Stimulated activated CD4-positive, alpha-beta T cell treated with anti-CD3 and anti-CD28 coated beads, Interleukin-2, amount 100 ng/mL, for 4 hours (primary cell): ENCODE data around the gene WDR88.
"Not testable (repeated sequence)": the region's sequence is repeated elsewhere in the genome, so short reads cannot be mapped to it uniquely, and the experiment has no call there.

ENCODE experiments used
- DNase-seq: peaks from one replicate; pipeline ENCODE4 v3.0.0-alpha.2; 2020; ENCODE audit warnings: low read depth

The WDR88 gene

DNA sequence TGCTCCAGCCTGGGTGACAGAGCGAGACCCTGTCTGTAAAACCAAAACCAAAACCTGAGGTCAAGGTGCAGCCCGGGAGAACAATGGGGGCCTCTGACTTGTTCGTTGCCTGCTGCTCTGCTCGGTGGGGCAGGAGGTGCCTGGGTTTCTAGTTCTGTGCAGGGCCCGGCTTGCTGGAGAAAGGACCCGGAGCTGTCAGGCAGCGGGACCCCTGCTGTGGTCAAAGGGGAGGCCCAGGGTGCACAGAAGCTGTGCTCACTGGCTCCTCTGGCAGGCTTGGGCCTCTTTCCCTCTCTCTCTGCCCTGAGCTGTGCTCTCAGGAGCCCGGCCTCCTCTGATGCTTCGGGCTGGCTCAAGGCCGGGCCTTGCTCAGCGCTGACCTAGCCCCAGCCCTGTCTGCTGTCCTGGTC is 65.7 kb downstream of the WDR88 start:
- no peak for DNase-seq

DNA sequence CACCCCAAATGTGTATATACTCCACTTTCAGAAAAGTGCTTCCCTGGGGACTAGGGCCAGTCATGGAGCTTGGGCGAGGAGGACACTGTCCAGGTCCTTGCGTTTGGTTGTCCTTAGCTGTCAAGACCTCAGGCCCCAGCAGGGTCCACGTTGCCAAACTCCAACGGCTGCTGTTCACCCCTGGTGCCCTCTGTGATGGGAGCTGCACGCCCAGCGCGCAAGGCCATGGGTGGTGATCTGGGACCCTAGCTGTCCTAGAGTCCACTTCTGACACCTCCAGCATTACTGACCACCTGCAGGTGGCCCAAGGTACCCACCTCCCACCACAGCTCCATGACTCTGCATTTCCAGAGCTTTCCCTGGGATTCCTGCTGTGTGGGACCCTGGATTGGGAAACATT is 66.3 kb downstream of the WDR88 start:
- no peak for DNase-seq

DNA sequence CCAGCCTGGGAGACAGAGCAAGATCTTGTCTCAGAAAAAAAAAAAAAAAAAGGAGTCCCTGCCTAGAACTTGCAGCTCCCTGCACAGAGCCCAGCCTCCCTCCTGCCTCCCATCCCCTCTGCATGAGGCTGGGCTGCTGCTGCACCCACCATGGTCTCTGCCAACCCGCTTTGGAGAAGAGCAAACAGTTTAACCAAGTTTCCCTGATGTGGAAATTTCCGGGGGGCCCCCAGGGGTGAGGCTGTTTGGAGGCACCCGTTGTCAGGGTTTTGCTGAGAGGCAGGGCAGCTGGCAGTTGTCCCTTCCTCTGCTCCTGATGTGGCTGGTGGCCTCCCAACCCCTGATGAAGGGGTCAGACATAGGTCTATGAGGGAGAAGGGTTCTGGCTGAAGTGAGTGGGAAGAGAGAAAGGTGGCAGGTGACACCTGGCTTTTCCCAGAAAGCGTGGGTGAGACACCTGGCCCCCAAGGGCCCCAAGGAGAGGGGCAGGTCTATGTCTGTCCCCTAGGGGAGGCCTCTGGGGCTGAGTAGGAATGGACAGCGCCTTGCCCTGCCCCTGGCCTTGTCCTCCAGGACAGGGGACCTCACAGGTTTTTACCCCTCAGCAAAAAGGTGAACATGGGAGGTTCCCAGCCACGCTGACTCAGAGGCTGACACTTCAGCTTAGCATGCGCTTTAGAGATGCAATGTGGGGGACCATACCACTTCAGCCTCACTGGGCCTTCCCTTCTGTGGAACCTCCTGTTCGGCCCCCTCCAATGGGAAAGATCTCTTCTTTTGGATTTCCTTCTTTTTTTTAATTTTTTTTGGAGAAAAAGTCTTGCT is 67.7 kb downstream of the WDR88 start:
- DNase-seq: no peak

DNA sequence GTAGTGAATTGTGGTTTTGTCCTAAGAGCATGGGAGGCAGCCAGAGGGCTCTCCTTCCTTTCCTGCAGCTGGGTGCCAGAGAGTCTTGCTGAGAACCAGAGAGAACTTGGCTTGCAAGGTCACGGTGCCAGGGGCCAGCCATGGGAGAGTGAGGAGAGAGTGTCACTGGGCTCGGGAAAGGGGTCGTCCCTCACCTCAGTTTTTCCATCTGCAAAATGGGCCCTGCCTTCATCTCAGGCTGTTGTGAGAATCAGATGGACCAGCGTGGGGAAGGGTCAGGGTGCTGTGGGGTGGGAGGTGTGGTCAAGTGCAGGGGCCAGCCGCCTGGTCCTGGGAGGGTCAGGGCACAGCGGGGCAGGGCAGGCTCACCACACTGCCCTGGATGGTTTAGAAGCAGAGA is 69.6 kb downstream of the WDR88 start:
- no peak for DNase-seq

DNA sequence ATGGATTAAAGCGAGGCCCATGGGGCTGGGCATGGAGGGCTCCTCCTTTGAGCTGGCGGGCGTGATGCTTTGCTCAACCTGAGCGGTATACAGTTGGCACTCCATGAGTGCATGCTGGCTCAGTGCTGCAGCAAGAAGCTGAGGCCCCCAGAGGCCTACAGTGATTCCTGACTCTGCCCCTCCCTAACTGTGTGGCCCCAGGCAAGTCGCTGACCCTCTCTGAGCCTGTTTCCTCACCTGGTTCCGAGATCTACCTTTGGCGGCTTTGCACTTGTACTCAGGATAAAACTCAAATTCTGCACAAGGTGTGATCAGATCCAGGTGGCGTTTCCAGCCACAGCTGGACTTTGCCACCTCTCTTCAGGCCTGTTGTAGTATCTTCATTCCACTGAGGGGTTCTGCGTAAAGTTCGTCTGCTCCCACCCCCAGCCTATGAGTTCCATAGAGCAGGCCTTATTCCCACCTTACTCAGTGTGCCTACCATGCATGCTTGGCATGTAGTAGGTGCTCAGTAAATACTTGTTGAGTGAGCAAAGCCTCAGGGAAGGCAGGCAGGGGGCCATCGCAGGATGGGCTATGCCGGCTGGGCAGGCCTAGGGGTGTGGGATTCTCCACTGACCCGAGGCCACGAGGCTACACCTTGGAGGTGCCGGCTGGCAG is 70.1 kb downstream of the WDR88 start:
- DNase-seq: no peak

DNA sequence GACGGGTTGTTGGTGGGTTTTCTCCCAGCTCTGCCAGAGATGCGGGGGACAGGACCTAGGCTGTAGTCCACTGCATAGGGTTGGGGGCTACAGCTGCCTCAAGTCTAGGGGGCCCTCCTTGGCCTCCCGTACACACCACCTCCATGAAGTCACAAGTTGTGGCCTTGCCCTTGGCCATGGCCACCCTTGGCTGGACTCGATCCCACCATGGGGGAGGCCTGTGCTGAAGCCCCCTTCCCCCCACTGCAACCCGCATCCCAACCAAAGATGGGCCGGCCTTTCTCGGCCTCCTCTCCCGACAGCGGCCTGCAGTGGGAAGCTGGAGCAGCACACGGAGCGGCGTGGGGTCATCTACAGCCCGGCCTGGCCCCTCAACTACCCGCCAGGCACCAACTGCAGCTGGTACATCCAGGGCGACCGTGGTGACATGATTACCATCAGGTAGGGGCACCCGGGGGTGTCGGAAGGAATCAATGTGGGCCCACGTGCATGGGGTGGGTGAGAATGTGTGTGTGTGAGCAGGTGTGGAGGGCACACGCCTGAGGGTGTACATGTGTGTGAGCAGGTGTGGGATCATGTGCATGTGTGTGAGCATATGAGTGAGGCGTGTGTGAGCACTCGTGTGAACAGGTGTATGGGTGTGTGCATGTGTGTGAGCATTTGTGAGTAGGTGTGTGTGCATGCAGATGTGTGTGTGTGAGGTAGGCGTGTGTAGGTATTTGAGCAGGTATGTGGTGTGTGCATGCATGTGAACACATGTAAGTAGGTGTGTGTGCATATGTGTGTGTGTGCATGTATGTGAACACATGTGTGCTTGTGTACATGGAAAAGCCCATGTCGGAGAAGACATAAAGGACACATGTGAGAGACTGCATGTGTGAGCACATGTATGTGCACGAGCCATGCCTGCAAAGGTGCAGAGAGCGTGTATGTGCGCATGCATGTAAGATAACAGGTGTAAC is 70.9 kb downstream of the WDR88 start:
- DNase-seq: no peak

DNA sequence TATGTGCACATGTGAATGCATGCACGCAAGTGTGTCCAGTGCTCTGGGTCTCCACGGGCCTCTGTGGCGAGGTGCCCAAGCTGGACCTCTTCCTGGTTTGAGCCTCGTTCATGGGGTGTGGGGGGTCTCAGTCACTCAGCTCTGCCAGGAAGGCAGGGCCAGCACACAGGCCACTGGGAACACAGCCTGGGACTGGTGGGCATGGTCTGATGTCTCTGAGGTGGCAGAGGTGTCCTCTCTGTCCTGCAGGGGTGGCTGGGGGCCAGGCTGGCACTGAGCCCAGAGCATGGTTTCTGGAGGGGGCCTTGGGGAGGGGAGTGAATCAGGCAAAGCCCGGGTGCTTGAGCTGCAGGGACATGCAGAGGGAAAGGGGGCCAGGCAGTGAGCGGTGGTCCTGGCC is 71.6 kb downstream of the WDR88 start:
- no peak for DNase-seq

DNA sequence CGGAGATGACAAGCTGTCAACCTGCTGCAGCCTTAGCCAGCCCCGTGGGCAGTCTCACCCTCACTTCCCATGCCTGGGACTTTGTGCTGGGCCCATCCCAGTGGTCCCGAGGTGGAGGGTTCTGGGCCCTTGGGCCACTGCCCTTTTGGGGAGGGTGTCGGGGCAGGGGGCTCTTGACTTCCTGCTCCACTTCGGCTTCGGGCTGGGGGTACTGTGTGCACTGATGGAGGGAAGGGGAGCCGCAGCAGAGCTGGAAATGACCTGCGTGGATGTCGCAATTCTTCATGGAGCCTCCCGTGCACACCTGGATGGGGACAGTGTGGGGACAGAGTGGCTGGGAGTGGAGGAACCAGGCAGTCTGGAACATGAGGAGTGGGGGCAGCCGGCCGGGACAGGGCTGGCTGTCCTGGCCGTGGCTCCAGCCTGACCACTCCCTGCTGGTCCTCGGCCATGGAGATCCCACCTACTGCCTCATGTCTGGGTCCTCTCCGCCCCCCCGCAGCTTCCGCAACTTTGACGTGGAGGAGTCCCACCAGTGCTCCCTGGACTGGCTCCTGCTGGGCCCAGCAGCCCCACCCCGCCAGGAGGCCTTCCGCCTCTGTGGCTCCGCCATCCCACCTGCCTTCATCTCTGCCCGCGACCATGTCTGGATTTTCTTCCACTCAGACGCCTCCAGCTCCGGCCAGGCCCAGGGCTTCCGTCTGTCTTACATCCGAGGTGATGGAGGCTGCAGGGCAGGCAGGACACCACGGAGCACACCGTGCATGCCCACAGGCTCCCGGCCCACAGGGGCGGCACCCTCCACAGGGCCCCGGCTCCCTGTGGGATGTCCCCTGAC is 72.4 kb downstream of the WDR88 start:
- no peak for DNase-seq

DNA sequence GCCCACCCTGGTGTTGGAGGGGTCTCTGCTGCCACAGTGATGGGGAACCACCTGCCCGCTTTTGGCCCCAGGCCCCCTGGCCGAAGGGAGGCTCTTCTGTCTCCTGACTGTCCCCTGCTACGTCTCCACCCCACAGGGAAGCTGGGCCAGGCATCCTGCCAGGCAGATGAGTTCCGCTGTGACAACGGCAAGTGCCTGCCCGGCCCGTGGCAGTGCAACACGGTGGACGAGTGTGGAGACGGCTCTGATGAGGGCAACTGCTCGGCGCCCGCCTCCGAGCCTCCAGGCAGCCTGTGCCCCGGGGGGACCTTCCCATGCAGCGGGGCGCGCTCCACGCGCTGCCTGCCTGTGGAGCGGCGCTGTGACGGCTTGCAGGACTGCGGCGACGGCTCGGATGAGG is 73.2 kb downstream of the WDR88 start:
- no peak for DNase-seq

DNA sequence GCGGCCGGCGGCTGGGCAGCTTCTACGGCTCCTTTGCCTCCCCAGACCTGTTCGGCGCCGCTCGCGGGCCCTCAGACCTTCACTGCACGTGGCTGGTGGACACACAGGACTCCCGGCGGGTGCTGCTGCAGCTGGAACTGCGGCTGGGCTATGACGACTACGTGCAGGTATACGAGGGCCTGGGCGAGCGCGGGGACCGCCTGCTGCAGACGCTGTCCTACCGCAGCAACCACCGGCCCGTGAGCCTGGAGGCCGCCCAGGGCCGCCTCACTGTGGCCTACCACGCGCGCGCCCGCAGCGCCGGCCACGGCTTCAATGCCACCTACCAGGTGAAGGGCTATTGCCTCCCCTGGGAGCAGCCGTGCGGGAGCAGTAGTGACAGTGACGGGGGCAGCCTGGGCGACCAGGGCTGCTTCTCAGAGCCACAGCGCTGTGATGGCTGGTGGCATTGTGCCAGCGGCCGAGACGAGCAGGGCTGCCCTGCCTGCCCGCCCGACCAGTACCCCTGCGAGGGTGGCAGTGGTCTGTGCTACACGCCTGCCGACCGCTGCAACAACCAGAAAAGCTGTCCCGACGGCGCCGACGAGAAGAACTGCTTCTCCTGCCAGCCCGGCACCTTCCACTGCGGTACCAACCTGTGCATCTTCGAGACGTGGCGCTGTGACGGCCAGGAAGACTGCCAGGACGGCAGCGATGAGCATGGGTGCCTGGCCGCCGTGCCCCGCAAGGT is 73.8 kb downstream of the WDR88 start:
- no peak for DNase-seq

DNA sequence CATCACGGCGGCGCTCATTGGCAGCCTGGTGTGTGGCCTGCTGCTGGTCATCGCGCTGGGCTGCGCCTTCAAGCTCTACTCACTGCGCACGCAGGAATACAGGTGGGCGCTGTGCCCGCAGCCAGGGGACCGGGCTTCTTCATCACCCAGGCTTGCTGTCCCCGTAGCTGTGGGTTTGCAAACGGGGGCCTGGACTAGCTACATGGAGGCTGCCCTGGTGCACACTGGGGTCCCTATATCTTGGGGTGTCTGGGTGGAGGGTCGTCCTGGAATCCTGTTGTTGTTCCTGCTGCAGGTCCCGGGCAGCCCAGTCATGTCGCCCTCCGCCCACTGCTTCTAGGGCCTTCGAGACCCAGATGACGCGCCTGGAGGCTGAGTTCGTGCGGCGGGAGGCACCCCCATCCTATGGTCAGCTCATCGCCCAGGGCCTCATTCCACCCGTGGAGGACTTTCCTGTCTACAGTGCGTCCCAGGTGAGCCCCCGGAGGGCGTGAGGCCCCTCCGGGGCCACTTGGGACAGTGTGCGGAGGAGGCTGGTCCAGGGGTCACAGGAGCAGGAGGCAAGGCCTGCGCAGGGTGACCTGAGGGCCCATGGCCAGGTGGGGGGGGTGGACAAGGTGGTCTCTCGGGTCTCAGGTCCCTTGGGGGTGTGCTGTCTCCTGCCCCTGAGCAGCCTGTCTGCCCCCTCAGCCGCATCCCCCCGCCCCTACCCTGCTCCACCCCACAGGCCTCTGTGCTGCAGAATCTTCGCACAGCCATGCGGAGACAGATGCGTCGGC is 74.5 kb downstream of the WDR88 start:
- no peak for DNase-seq

DNA sequence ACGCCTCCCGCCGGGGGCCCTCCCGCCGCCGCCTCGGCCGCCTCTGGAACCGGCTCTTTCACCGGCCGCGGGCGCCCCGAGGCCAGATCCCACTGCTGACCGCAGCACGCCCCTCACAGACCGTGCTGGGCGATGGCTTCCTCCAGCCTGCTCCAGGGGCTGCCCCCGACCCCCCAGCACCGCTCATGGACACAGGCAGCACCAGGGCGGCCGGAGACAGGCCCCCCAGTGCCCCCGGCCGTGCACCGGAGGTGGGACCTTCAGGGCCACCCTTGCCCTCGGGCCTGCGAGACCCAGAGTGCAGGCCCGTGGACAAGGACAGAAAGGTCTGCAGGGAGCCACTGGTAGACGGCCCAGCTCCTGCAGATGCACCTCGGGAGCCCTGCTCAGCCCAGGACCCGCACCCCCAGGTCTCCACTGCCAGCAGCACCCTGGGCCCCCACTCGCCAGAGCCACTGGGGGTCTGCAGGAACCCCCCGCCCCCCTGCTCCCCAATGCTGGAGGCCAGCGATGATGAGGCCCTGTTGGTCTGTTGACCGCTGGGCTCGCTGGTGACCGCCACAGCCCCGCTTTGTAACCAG is 75.2 kb downstream of the WDR88 start:
- no peak for DNase-seq

DNA sequence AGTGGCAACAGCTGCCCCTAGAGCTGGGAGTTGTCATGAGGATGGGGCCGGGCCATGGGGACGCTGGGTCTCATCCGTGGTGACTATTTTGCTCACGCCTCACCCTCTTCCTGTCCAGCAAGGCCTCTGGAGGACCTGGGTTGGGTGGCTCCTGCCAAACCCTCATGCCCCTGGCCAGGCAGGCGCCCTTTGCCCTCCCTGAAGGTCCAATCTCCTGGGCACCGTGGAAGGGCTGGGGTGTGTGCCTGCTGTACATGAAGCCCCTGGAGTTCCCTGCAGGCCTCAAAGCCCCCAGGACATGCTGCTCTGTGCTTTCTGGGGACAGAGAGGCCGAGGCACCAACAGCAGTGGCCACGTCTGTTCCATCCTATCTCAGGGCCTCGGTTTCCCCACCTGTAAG is 76.0 kb downstream of the WDR88 start:
- no peak for DNase-seq

DNA sequence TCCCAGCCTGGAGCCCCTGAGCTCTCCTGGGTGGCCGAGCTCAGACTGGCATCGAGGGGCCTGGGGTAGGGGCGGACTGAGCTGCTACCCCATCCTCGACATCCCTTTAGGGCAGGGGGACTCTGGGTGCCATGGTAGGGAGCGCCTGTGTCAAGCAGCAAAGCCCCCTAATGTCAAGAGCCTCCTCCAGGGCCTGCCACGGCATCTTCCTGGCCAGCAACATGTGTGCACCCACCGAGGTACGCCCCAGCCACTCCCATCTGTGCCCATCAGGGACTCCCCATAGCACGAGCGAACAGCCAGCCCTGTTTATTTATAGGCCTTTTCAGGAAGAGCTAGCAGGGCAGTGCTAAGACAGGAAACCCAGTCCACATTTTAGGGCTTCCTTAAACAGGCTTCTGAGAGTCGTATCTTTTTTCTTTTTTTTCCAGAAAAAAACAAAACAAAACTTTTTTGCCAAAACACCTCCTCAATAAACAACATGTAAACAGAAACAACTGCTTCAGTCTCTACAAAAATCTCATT is 76.5 kb downstream of the WDR88 start:
- no peak for DNase-seq

DNA sequence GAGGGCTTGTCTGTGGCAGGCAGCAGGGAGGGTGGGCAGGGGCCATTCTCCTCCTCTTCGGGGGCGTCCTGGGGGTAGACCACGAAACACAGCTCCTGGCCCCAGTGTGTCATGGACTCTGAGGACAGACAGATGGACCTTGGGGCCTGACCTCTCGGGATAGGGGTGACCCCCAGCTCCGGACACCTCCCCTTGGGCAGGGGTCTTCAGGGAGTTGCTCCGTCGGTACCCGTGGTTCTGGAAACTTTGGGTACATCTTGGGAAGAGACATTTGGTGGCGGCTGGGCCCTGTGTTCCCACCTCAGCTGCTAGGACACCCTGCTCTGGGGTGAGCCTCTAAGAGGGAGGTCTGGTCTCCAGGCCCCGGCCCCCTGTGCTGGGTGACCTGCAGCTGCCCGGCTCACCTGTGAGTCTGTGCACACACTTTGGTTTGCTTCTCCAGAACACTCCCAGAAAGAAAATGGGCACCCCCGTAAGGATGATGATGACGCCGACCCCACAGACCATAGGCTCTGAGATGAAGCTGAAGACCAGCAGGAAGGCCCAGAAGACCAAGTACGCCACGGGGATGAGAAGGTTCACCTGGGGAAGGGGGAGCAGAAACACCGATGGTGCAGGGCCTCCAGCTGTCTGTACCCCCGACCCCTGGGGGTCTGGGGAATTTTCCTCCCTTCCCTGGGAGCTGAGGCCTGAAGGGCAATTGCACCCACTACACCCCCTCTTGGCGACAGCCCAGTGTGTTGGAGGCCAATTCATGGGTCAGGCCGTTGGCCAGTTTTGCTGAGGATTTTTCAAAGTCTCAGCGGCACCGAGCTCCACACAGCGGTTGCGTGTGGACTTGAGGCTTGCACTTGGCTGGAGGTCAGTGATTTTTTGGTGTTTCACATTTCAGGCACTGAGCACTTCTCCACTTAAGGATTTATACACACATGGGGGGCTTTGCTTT is 77.3 kb downstream of the WDR88 start:
- no peak for DNase-seq

DNA sequence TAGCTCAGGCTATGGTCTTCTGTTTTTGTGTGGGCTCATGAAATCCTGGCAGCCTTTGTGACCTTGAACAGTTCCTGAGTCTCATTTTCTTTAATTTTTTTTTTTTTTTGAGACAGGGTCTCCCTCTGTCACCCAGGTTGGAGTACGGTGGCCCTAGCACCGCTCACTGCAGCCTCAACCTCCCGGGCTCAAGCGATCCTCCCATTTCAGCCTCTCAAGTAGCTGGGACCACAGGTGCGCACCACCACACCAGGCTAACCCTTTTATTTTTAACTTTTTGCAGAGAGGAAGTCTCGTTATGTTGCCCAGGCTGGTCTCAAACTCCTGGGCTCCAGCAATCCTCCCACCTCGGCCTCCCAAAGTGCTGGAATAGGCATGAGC is 77.9 kb downstream of the WDR88 start:
- DNase-seq: not testable (repeated sequence)

DNA sequence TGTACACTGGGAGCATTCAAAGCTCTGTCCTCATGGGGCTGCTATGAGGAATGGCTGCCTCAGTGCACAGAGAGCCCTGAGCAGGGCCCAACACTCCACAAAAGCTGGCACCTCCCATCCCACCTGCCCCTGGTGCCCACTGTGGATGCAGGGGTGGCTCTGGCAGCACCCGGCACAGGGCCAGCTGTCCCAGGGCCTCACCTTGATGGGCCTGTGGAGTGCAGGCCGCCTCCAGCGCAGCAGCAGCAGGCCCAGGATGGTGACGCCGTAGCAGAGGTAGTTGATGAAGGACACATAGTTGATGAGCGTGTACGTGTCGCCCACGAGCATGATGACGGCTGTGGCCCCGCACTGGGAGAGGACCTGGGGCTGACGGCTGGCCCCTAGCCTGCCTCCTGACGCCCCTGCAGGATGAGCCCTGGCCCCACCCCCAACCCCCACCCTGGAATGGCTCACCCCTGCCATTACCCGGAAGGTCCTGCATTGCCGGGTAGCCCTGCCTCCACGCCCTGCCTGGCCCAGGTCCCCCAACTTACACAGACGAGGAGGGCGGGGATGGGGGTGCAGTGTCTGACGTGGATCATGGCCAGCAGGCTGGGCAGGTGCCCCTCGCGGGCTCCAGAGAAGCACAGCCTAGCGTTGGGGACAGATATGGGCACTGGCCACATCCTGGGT is 78.5 kb downstream of the WDR88 start:
- DNase-seq: no peak
